SH-SY5Y (cell line): ENCODE measurements around the gene EPB41L4B.

ENCODE experiments used
- GATA2 ChIP-seq: IDR thresholded peaks from 2 replicates; pipeline ENCODE4 v1.6.1; 2011; ENCODE audit warnings: mild to moderate bottlenecking, low read depth, low read length
- GATA3 ChIP-seq: IDR thresholded peaks from 2 replicates; pipeline ENCODE4 v1.6.1; 2011; ENCODE audit warnings: low read depth, mild to moderate bottlenecking, low read length, moderate library complexity

EPB41L4B gene

GRCh38 chr9:109206670-109207069, 114.2 kb downstream of the EPB41L4B start:
- TF ChIP-seq GATA3 (no peak), GATA2 (no peak)

- no peak for TF ChIP-seq GATA2
- no peak for TF ChIP-seq GATA3
Measured at GRCh38 chr9:109205526-109205925, 115.3 kb downstream of the EPB41L4B start.

GRCh38 chr9:109203761-109204360, 117.0 kb downstream of the EPB41L4B start:
- no peak for TF ChIP-seq GATA2
- TF ChIP-seq GATA3 = no peak

- TF ChIP-seq GATA2 = no peak
- no peak for TF ChIP-seq GATA3
Measured at GRCh38 chr9:109199676-109200075, 121.2 kb downstream of the EPB41L4B start.

GRCh38 chr9:109198736-109199382, 122.0 kb downstream of the EPB41L4B start:
- TF ChIP-seq GATA3 = no peak
- no peak for TF ChIP-seq GATA2

- TF ChIP-seq GATA2 = no peak
- no peak for TF ChIP-seq GATA3
Measured at GRCh38 chr9:109193974-109194556, 126.8 kb downstream of the EPB41L4B start.

GRCh38 chr9:109192732-109193361, 128.0 kb downstream of the EPB41L4B start:
- TF ChIP-seq GATA2 (no peak), GATA3 (no peak)

- TF ChIP-seq GATA2 = no peak
- TF ChIP-seq GATA3 = no peak
Measured at GRCh38 chr9:109191746-109192145, 129.1 kb downstream of the EPB41L4B start.

GRCh38 chr9:109190151-109190550, 130.7 kb downstream of the EPB41L4B start:
- no peak for TF ChIP-seq GATA3
- no peak for TF ChIP-seq GATA2

- TF ChIP-seq GATA2 = no peak
- TF ChIP-seq GATA3 = no peak
Measured at GRCh38 chr9:109186857-109187520, 133.9 kb downstream of the EPB41L4B start.

GRCh38 chr9:109182940-109183798, 137.7 kb downstream of the EPB41L4B start:
- TF ChIP-seq GATA2 = no peak
- TF ChIP-seq GATA3 = no peak

GRCh38 chr9:109182550-109182939, 138.3 kb downstream of the EPB41L4B start:
- no peak for TF ChIP-seq GATA2
- no peak for TF ChIP-seq GATA3

- TF ChIP-seq GATA2 (no peak), GATA3 (no peak)
Measured at GRCh38 chr9:109181284-109181683, 139.6 kb downstream of the EPB41L4B start.
